Measurements from ENCODE around the gene FAM107B.

DNA sequence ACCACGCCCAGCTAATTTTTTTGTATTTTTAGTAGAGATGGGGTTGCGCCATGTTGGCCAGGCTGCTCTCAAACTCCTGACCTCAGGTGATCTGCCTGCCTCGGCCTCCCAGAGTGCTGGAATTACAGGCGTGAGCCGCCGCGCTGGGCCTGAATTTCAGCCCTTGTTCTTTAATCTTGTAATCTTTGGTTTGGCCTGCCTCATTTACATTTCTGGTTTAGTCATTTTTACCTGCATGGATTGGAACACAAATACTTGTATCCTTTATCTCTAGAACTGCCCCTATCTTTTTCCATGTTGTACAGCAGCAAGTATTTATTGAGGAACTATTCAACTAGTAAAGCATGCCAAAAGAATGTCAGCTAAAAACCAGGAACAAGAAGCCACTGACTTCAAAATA lies 248.4 kb downstream of the FAM107B start:
- no peak for TF ChIP-seq POU2F2 (IDR thresholded peaks at IDR 0.05; ENCODE audit: low read depth, low read length)
- no peak for TF ChIP-seq POLR2AphosphoS5 (IDR thresholded peaks at IDR 0.05; ENCODE audit: low read depth, low read length)
- no peak for TF ChIP-seq POLR2A (IDR thresholded peaks at IDR 0.05; ENCODE audit: low read depth, low read length)
- TF ChIP-seq TAF1 (IDR thresholded peaks at IDR 0.05; ENCODE audit: low read depth, low read length): no peak
- no peak for TF ChIP-seq SPI1 (IDR thresholded peaks at IDR 0.05; ENCODE audit: low read depth, low read length)
